SU-DHL-6 (cell line): ENCODE data around the gene OR2W3.

Experiments
- H2AFZ ChIP-seq: fragments of 200-600 bp; sonication (generic); 2 replicates; pipeline ENCODE4 v1.6.1; 2014; ENCODE audit warnings: low read depth, mild to moderate bottlenecking, moderate library complexity, mixed read lengths, antibody characterized with exemption, low read length; ENCODE audit not compliant: severe bottlenecking
- H3F3A ChIP-seq: fragments of 200-600 bp; shearing (Covaris generic); 2 replicates; pipeline ENCODE4 v1.6.0; 2016; ENCODE audit warnings: antibody characterized with exemption, mild to moderate bottlenecking; ENCODE audit not compliant: insufficient read depth
- H3K27ac ChIP-seq: fragments of 200-600 bp; sonication (generic); 2 replicates; pipeline ENCODE4 v1.5.1; 2016; ENCODE audit warnings: low read depth, mild to moderate bottlenecking, low read length, moderate library complexity, mixed read lengths
- H3K27me3 ChIP-seq: fragments of 200-600 bp; sonication (generic), shearing (Covaris generic); 2 replicates; pipeline ENCODE4 v1.6.0; 2014; ENCODE audit warnings: mild to moderate bottlenecking, low read length
- H3K36me3 ChIP-seq: fragments of 200-600 bp; sonication (generic); 2 replicates; pipeline ENCODE4 v1.6.1; 2014; ENCODE audit warnings: mild to moderate bottlenecking, low read length, mixed read lengths
- H3K4me2 ChIP-seq: fragments of 300-600, 200-600 bp; shearing (Covaris generic), sonication (generic); 2 replicates; pipeline ENCODE4 v1.6.0; 2014; ENCODE audit warnings: low read length, low read depth, mild to moderate bottlenecking; ENCODE audit not compliant: poor library complexity, severe bottlenecking
- H3K4me3 ChIP-seq: fragments of 200-600 bp; sonication (generic); 2 replicates; pipeline ENCODE4 v1.5.1; 2014; ENCODE audit warnings: antibody characterized with exemption, low read length, mild to moderate bottlenecking, mixed read lengths; ENCODE audit not compliant: insufficient read depth, poor library complexity, severe bottlenecking
- H3K79me2 ChIP-seq: fragments of 200-600 bp; sonication (generic); 2 replicates; pipeline ENCODE4 v1.6.1; 2014; ENCODE audit warnings: mild to moderate bottlenecking, low read length, moderate library complexity; ENCODE audit not compliant: insufficient read depth
- H3K9ac ChIP-seq: fragments of 200-600 bp; sonication (generic); 2 replicates; pipeline ENCODE4 v1.7.0; 2014; ENCODE audit warnings: mild to moderate bottlenecking, low read length
- H3K9me2 ChIP-seq: fragments of 200-600 bp; sonication (generic); replicated peaks from 2 replicates; pipeline ENCODE4 v1.6.1; 2014; ENCODE audit warnings: low read length; ENCODE audit not compliant: insufficient read depth
- H3K9me3 ChIP-seq: fragments of 200-600 bp; sonication (generic); 2 replicates; pipeline ENCODE4 v1.6.1; 2014; ENCODE audit warnings: low read length, mixed read lengths; ENCODE audit not compliant: insufficient read depth
- H4K20me1 ChIP-seq: fragments of 200-600 bp; sonication (generic); 2 replicates; pipeline ENCODE4 v1.6.1; 2014; ENCODE audit warnings: low read depth, mild to moderate bottlenecking, antibody characterized with exemption, low read length, moderate library complexity, mixed read lengths
- CTCF ChIP-seq: fragments of 200-600 bp; sonication (generic); IDR thresholded peaks from one replicate; pipeline ENCODE4 v1.5.1; 2017; ENCODE audit warnings: antibody characterized with exemption, mild to moderate bottlenecking, low read length, moderate library complexity; ENCODE audit not compliant: insufficient read depth, poor library complexity, severe bottlenecking
- EZH2phosphoT487 ChIP-seq: fragments of 200-600 bp; sonication (generic), shearing (Covaris generic); conservative IDR thresholded peaks from 2 replicates; pipeline ENCODE4 v1.6.1; 2018; ENCODE audit warnings: mild to moderate bottlenecking, antibody characterized with exemption, low read length, moderate library complexity, mixed read lengths

Gene OR2W3

GRCh38 chr1:247895163-247895637 is at the start of gene OR2W3:
Gene OR2W3 (plus strand): TSS chr1:247895587. CDS start chr1:247895587, 0 bp downstream.
- Histone ChIP-seq H3K9me2 (no peaks in the 10 kb centered on the region), H3K27me3 (no peaks in the 10 kb centered on the region), H3K4me2 (no peak within 1 kb of the TSS), H4K20me1 (no peaks in the 10 kb centered on the region), H3K79me2 (no peaks in the 10 kb centered on the region), H3K9ac (no peak within 1 kb of the TSS), H3K9me3 (no peaks in the 10 kb centered on the region), H3K4me3 (no peak within 1 kb of the TSS), H2AFZ (no peak within 1 kb of the TSS), H3K27ac (no peak within 1 kb of the TSS), H3K36me3 (no peaks in the 10 kb centered on the region), H3F3A (no peaks in the 10 kb centered on the region)
- TF ChIP-seq CTCF (no peak), EZH2phosphoT487 (no peak)

- Histone ChIP-seq H3K4me3 (no peak overlapping the region), H3K9ac (no peak overlapping the region), H3K79me2 (no peaks in the 10 kb centered on the region), H4K20me1 (no peaks in the 10 kb centered on the region), H3K27me3 (no peaks in the 10 kb centered on the region), H3K9me3 (no peaks in the 10 kb centered on the region), H3K4me2 (no peak overlapping the region), H3K36me3 (no peaks in the 10 kb centered on the region), H2AFZ (no peak overlapping the region), H3F3A (no peaks in the 10 kb centered on the region), H3K27ac (no peak overlapping the region), H3K9me2 (no peaks in the 10 kb centered on the region)
- no peak for TF ChIP-seq CTCF
- no peak for TF ChIP-seq EZH2phosphoT487
Measured at GRCh38 chr1:247845693-247846017, 49.7 kb upstream of the OR2W3 start.

GRCh38 chr1:247848346-247848745 is 47.0 kb upstream of the OR2W3 start:
- Histone ChIP-seq H4K20me1 (no peaks in the 10 kb centered on the region), H3K79me2 (no peaks in the 10 kb centered on the region), H3K9me2 (no peaks in the 10 kb centered on the region), H2AFZ (no peak overlapping the region), H3K27me3 (no peaks in the 10 kb centered on the region), H3K27ac (no peak overlapping the region), H3K4me2 (no peak overlapping the region), H3K9ac (no peak overlapping the region), H3K4me3 (no peak overlapping the region), H3K36me3 (no peaks in the 10 kb centered on the region), H3K9me3 (no peaks in the 10 kb centered on the region), H3F3A (no peaks in the 10 kb centered on the region)
- TF ChIP-seq CTCF = no peak
- no peak for TF ChIP-seq EZH2phosphoT487
